T-helper 22 cell (primary cell): ENCODE measurements around the gene C1S.
"Not testable (repeated sequence)": the region's sequence is repeated elsewhere in the genome, so short reads cannot be mapped to it uniquely, and the experiment has no call there.

Experiments used
- DNase-seq: peaks from one replicate; pipeline ENCODE4 v3.0.0-alpha.2; 2020; ENCODE audit warnings: low read depth

The C1S gene

DNA sequence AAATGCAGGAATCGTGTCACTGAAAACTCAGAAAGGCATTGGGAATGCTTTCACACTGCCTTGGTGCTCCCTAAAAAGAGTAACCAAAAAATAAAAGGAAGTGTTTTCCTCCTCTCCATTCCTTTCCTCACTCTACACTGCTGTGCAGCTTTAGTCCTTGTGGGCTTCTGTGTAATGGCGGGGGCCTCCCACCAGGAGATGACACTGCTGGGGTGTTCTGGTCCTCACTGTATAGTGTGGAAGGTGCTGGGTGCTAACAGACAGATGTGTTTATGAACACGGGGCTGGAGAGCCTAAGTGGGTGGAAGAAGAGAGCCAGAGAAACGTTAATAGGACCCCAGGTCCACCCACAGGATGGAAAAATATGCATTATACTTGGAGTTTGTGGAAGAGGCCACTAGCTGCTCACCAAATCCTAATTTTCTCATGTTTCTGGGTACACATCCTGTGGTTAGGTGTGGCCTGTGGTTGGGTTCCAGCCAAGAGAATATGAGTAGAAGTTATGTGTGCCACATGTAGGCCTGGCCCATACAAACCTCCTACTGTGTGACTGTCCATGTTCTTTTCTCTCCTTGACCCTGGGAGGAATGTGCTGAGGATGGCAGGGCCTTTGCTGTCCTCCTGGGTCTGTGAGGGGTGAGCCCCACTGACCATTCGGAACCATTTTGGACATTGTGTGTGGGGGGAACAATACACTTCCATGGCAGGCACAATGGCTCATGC, 14.0 kb upstream of the C1S start:
- no peak for DNase-seq

DNA sequence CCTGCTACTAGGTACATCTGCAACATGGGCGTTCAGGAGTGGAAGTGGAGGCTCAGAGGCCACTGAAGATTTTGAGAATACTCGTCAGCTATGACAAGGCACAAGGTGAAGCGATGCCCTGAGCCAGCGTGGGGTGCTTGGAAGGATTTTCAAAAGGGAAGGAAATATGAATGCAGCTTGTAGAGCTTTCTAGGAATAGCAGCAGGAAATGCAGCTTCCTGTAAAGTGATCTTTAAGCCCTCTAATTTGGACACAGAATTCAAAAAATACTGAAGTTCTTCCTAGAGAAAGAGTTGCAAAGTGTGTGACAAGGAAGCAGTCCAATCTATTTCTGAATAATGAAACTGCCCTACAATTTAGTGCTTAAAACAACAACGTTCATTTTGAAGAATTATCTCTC, 13.2 kb upstream of the C1S start:
- DNase-seq: no peak

DNA sequence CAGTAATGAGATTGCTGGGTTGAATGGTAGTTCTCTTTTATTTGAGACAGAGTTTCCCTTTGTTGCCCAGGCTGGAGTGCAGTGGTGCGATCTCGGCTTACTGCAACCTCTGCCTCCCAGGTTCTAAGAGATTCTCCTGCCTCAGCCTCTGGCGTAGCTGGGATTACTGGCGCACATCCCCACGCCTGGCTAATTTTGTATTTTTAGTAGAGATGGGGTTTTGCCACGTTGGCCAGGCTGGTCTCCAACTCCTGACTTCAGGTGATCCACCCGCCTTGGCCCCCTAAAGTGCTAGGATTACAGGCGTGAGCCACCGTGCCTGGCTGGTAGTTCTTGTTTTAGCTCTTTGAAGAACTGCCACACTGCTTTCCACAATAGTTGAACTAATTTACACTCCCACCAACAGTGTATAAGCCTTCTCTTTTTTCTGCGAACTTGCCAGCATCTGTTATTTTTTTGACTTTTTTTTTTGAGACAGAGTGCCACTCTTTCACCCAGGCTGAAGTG, 11.0 kb upstream of the C1S start:
- not testable (repeated sequence) for DNase-seq

DNA sequence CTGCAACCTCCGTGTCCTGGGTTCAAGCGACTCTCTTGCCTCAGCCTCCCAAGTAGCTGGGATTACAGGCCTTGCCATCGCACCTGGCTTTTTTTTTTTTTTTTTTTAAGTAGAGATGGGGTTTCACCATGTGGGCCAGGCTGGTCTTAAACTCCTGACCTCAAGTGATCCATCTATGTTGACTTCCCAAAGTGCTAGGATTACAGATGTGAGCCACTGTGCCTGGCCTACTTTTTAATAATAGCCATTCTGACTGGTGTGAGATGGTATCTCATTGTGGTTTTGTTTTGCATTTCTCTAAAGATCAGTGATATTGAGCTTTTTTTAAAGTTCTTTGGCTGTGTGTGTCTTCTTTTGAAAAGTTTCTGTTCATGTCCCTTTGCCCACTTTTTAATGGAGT, 10.5 kb upstream of the C1S start:
- not testable (repeated sequence) for DNase-seq

DNA sequence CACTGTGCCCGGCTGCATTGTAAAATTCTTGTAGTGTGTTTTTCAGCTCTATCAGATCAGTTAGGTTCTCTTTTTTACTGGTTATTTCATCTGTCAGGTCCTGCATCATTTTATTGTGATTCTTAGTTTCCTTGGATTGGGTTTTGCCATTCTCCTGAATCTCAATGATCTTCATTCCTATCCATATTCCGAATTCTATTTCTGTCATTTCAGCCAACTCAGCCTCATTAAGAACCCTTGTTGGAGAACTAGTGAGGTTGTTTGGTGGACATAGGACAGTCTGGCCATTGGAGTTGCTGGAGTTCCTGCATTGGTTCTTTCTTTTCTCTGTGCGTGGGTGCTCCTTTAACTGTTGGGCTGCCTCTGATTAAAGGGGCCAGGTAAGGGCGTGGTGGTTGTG, 5.6 kb upstream of the C1S start:
- no peak for DNase-seq

DNA sequence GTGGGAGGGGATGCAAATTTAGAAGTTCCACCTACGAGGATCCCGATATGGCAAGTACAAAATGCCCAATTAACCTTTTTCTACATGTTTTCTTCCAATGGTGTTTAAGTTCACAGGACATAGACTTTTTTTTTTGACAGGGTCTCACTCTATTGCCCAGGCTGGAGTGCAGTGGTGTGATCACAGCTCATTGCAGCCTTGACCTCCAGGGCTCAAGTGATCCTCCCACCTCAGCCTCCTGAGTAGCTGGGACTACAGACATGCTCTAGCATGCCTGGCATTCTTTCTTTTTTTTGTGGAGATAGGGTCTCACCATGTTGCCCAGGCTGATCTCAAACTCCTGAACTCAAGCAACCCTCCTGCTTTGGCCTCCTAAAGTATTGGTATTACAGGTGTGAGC, 4.8 kb upstream of the C1S start:
- not testable (repeated sequence) for DNase-seq

DNA sequence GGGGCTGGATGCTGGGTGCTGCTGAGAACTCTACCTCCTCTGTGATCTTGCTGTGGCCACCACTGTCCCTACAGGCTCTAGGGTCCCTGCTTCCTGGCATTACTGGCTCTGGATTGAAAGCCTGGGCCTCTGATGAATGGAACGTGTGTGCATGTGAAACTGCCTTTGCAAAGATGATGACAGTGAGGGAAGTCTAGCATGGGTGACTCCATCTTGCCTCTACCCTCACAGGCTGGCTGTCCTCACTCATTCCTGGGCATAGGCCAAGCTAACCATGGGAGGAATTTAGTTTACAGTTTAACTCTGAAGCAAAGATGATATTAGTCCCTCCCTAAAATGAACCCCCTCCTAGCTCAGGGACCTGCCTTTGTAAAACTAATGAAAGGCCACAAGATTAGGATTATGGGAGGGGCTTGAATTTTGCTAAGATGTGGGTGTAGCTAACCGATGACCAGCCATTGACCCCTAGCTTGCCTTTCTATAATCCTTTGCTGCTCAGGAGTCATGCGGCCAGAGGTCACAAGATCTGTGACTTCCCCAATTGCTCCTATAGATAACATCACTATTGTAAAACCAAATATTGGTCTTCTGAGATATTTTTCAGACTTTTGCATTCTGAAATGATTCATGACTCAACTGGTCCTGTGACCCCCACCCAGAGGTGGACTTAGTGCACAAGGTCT, 2.2 kb upstream of the C1S start:
- DNase-seq: no peak

DNA sequence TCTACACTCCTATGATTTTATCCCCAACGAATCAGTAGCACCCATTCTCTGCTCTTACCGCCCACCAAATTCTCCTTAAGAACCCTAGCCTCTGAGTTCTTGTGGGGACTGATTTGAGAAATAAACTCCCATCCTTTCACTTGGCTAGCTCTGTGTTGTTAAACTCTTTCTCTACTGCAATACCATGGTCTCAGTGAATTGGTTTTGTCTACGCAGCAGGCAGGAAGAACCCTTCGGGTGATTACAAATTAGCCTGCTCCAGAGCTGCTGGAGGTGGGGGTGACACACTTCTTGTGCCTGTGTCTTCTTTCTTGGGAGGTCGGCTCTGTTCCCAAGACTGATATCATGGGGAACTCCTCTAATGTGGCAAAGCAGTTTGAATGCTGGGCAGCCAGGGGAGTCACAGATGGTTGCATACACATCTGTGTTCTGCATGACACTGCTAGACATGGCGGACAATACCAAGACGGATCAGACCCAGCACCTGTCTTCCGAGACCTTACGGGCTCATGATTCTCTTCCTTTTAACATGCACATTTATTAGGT, 1.6 kb upstream of the C1S start:
- no peak for DNase-seq

DNA sequence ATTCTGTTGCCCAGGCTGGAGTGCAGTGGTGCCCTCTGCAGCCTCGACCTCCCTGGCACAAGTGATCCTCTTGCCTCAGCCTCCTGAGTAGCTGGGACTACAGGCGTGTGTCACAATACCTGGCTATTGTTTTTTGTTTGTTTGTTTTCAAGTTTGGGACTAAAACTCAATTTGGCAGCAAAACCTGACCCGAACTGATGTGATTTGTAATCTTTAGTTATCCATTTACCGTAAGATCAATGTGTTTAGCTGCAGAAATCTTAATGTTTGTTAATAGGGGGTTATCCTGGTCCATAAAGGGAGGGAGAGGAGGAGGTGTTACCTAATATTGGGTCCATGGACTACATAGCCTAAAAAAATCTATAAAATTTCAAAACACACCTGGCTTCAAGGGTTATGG, 738 bp upstream of the C1S start:
- DNase-seq: no peak

DNA sequence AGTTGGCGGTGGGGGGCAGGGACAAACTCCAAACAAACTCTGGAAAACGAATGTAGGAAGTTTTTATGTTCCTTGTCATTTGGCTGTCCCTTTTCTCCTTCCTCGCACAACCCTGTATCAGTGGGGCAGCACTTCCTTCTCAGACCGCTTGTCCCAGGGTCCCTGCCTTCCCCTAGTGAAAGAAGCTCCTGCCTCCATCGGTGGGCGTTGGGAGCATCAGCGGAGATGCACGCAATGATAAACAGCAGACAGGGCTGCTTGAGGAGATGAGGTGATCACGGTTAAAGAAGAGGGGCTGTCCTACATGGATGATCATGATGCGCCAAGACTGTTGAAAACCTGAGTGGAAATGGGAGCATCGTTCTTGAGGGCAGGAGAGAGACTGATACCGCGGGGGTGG, 620 bp downstream of the C1S start:
- no peak for DNase-seq

DNA sequence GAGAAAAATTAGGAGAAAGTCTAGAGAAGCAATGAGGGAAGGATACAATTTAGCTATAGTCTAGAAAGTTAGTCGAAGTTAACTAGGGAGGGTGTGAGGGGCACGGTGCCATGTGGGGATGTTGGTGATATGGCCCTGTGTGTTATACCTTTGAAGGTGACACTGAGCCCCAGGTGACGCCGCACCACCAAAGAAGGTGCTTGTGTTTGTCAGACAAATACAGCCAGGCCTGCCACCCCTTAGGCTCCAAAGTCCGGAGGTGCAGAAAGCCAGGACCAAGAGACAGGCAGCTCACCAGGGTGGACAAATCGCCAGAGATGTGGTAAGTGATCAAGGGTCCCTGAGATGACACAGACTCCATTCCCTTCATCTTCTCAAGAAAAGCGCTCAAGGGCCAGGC, 1.1 kb downstream of the C1S start:
- DNase-seq: no peak

DNA sequence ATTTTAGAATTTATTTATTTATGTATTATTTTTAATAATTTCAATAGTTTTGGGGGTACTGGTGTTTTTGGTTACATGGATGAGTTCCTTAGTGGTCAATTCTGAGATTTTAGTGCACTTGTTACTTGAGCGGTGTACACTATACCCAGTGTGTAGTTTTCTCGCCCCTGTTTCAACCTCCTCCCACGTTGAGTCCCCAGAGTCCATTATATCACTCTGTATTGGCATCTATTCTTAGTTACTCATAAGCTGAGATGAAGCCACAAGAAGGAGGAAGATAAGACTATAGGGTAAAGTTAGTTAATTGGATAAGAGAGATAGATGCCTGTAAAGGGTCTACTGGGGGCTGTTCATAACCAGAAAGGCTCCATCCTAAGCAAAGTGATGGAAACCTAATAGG, 4.0 kb downstream of the C1S start:
- no peak for DNase-seq

DNA sequence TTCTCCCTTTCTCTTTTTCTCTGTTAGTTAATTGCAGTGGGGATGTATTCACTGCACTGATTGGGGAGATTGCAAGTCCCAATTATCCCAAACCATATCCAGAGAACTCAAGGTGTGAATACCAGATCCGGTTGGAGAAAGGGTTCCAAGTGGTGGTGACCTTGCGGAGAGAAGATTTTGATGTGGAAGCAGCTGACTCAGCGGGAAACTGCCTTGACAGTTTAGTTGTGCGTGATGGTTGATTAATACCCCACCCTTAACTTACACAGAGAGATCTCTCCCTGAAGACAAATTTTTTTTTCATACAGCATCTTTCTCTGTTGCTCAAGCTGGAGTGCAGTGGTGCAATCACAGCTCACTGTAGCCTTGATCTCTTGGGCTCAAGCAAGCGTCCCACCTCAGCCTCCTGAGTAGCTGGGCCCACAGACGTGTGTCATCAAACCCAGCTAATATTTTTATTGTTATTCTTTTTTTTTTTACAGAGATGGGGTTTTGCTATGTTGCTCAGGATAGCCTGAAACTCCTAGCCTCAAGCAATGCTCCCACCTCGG, 4.6 kb downstream of the C1S start:
- no peak for DNase-seq

DNA sequence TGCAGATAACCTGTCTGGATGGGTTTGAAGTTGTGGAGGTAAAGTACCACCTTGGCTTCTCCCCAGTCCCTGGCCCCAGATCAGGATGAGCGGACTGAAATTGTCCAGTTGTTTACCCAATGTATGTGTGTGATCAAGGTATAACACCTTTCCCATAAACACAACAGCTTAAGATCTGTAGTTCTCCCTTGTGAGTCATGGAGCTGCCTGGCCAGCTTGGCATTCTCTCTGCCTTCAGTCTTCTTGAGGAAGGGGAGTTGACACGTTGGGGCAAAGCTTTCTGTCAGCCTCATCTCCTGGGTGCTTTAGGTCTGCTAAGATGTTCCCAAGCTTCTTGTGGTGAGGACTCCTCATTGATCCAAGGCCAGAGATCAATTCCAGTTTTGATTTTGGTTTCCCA, 6.1 kb downstream of the C1S start:
- DNase-seq: no peak

DNA sequence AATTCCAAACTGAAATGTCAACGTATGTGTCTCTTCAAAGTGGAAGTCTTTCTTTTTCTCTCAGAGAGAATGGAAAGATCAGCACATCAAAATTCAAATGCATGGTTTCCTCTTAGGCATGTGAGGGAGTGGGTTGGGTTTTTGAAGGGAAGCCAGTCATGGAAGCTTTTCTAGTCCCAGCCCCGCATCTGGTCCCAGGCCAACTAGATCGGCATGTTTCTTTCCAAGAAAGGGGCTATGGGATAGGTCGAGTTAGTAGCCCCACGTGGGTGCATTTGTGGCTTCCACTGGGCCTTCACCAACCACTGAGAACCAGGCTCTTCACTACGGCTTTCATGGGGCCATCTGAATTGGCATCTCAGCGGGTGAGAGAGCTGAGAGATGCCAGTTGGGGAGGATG, 6.6 kb downstream of the C1S start:
- no peak for DNase-seq

DNA sequence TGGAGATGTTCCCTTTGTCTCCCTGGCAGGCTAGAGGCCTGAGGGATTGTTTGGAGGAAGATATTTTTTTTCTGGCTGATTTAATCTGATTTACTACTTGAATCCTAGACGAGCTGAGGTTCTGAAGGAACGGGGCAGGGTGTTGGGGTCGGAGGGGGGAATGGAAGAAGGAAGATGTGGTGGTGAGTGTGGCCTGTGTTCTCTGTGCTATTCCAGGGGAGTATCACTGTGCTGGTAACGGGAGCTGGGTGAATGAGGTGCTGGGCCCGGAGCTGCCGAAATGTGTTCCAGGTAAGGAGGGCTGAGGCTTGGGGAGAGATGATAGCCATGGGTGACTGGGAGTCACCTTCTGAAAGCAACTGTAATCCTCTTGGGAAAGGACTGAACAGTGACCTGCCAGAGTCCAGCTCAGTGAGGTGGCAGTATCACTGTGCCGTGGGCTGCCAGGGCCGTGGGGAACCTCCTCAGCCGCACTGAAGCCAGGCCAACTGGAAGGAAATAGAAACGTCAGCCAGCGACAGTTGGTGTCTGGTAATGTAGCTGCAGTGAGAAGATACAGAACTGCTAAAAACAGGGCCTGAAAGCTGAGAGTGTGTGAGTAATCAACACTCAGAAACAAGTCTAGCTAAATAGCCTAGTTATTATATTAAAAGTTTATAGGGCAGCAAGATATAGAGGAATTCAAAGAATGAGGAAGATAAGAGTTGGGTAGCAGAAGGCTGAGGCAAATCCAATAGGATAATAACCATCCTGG, 7.9 kb downstream of the C1S start:
- DNase-seq: no peak

DNA sequence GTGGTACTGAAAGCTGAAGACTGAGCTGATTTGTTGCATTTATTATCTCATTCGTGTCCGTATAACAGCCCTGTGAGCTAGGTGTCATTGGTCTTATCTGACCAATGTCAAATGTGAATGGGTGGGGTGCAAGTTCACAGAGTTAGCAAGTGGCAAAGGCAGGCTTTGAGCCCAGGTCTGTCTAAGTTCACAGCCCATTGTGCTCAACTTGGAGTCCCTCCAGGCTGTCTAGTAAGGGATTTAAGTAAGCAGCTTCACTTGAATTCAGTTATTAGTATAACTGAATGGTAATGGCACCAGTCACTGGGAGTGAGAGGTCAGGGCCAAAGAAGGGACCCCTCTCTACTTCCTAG, 8.5 kb downstream of the C1S start:
- DNase-seq: no peak

DNA sequence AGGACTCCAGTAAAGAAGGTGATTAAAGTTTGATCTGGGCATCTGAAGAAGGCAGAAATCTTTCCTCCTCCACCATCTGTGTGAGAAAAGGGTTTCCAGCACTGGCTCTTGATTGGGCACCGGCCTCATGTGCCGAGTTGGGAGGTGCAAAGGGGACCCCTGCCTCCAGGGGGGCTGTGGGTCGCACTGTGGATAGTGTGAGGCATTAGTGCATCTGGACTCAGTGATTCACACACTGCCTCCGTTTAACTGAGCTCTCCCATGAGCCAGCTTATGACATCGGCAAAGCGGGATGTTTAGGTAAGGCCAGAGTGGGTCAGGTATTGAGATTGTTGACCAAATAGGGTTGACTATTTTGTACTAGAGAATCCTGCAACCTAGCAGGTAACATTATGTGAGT, 8.9 kb downstream of the C1S start:
- DNase-seq: no peak

DNA sequence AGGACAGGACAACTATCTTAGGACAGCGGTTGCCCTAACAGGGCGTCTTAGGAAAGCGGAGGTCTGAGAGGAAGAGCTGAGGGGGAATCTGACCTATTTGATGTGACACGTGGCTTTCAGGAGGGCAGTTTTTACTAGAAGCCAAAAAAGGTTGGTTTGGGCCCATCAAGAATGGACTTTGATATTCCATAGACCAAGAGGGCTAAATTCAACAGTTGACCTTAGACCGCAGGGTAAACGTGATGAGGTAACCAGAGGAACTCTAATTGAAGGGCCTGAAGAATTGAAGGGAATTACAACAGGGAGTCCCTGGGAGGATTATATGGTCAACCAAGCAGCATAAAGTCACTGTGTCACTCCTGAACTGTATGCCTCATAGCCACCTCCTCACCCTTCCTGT, 11.5 kb downstream of the C1S start:
- no peak for DNase-seq

DNA sequence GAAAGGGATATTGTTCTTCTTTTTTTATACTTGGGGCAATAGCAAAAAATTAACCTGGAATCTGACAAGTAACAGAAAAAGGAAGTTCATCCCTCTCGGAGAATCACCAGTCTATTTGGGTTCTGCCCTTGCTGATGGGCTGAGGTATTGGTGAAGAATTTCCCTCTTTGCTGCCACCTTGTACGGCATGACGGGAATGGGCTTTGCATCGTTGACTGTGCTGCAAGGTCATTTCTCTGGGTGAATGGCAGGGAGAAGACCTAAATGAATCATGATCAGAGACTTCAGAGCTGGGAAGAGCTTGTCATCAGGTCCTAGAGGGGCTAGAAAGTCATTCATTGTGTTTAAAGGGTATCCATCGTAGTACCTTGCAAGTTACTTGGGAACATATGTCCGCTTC, 12.0 kb downstream of the C1S start:
- DNase-seq: no peak

DNA sequence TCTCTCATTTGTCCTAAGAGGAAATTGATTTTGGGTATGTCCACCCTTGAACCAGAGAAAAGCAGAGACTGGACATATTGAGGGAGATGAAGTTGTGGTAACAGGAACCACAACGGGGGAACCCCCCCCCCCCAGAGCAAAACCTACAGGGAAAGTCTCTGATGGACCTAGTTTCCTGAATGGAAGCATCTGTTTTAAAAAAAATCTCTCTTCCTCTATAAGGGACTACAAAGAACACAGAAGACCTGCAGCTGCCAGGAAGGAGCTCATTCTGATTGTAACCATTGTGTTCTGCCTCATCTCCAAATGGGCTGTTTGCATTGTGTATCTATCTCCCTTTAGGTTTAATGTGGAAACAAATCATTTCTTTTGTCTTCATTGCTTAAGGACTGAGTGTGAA, 13.4 kb downstream of the C1S start:
- no peak for DNase-seq

DNA sequence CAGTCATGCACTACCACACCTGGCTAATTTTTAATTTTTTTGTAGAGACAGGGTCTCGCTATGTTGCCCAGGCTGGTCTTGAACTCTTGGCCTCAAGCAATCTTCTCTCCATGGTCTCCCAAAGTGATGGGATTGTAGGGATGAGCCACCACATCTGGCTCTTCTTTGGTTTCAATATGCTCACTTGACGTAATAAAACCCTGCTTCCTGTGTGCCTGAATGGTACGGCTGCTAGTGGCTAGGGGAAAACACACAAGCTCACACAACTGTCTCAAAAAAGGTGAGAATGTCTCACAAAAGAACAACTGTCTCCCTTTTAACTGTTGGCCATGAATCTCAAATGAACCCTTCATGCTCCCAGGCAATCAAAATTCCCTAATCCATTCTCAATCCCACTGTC, 15.0 kb downstream of the C1S start:
- no peak for DNase-seq

DNA sequence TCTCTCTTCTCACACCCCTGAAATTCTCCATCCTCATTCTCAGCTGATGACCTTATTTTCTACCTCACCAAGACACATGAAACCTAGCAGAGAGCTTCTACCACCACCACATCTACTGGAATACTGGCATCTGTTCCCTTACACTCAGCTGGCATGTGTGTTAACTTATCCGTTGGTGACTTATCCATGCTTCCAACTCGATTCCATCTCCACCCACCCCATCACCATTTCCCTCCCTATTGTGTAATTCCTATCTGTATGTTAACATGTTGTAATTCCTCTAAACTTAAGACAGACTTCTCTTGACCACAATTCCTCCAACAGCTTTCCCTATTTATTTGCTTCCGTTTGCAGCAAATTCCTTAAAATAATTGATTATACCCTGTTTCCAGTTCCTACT, 15.4 kb downstream of the C1S start:
- DNase-seq: no peak
